ENCODE measurements around the gene KCNJ15.

Gene KCNJ15

DNA sequence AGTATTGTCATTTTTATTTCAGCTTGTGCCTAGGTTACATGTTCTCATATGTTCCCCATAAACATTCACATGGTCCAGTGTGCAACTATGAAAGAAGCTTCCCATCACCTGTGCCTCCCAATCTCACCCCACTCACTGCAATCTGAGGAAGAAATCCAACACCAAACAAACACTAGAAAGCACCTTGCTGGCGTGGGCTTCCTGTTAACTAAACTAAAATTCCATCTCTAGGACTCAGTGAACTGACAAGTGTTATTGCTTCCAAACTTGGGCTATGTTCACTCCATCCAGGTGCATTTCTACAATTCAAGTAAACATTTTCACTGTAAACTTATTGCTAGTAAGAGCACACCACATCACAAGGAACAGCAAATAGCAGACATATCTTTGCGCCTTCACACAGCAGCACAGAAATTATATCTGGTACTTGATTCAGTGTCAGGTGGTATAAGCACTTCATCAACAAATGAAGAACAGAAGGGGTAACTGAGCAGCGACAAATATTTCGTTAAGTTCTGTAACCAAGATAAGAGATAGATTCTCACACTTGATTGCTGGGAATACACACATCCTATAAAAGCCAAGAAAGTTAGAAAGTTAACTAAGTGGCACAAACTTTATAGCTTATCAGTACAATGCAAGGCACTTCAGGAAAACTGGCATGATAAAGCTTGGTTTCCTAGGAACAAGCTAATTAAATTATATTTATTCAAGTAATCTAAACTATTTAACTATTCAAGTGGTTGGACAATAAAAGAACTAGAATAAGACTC lies 8.9 kb upstream of the KCNJ15 start:
- H3K4me1 ChIP-seq (ENCODE audit: insufficient read depth, low read length): no peaks in the 10 kb centered on the region
- H3K9me3 ChIP-seq (ENCODE audit: low read length): no peaks in the 10 kb centered on the region
- H2AFZ ChIP-seq (ENCODE audit: low read depth, low read length): no peak overlapping the region
- H3K27me3 ChIP-seq (ENCODE audit: insufficient read depth, low read length): no peaks in the 10 kb centered on the region
- no peak overlapping the region for H3K4me3 ChIP-seq (ENCODE audit: low read length)
- H3K36me3 ChIP-seq (ENCODE audit: insufficient read depth, low read length): no peaks in the 10 kb centered on the region

DNA sequence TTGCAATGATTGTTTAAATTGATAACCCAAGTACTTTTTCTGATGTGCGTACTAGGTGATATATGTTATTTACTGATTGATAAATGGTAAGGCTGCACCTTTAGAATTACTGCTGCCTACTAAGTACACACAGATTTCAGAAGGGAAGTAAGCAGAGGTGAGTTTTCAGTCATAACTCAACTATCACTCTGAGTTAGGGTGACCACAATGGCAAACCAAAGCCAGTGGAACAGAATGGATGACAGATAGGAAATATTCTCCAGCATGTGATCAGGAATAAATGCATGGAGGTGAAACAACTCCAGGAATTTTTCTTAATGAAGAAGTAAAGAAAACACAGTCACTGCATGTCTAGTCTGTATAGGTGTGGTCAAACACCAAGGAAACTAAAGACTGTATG lies 7.5 kb upstream of the KCNJ15 start:
- H2AFZ ChIP-seq (ENCODE audit: low read depth, low read length): no peak overlapping the region
- H3K4me3 ChIP-seq (ENCODE audit: low read length): no peak overlapping the region
- no peaks in the 10 kb centered on the region for H3K36me3 ChIP-seq (ENCODE audit: insufficient read depth, low read length)
- H3K4me1 ChIP-seq (ENCODE audit: insufficient read depth, low read length): no peaks in the 10 kb centered on the region
- H3K9me3 ChIP-seq (ENCODE audit: low read length): no peaks in the 10 kb centered on the region
- no peaks in the 10 kb centered on the region for H3K27me3 ChIP-seq (ENCODE audit: insufficient read depth, low read length)

DNA sequence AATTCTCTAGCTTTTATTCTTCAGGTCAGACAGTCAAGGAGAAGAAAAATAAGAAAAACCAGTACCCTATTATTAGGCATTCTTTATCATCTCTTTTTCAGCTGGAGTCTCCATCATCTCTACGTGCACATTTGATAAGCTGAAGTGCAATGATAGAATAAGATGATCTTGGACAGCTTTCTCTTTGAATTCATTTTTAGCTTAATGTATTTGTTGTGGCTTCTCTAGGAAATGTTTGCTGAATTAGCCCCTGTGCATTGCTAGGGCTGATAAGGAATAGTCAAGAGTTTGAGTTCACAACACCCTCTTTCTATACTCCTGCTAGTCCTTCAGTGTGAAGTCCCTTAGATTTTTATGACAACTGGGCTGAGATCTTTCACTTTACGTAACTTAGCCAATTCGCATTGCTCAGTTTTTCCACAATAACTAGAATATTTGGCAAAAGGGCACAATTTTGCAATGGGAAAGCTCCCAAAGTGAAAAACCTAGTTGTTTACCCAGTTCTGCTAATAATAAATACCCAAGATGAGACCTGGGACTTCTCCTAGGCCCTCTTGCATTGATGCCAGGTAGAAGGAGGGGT lies 7.0 kb upstream of the KCNJ15 start:
- no peaks in the 10 kb centered on the region for H3K27me3 ChIP-seq (ENCODE audit: insufficient read depth, low read length)
- no peak overlapping the region for H3K4me3 ChIP-seq (ENCODE audit: low read length)
- no peaks in the 10 kb centered on the region for H3K9me3 ChIP-seq (ENCODE audit: low read length)
- H3K36me3 ChIP-seq (ENCODE audit: insufficient read depth, low read length): no peaks in the 10 kb centered on the region
- no peaks in the 10 kb centered on the region for H3K4me1 ChIP-seq (ENCODE audit: insufficient read depth, low read length)
- H2AFZ ChIP-seq (ENCODE audit: low read depth, low read length): no peak overlapping the region

DNA sequence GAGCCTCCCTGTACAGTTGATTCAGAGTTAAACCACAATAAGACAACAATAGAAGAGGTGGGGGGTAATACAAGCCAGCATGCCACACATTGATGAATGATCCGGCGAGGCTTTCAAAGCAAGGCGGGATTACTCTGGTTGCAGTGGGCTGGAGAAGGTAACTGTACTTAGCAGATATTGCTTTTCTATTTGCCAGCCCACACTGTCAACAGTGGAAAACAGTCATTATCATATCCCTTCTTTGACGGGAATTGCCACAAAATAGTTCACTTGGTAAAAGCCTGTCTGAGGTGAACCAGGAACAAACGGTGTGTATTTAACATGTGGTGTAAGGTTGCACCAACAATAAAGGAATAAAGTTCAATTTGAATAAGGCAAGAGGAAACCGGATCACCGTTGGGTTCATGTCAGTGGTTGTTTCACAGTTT lies 5.8 kb upstream of the KCNJ15 start:
- H3K9me3 ChIP-seq (ENCODE audit: low read length): no peaks in the 10 kb centered on the region
- H2AFZ ChIP-seq (ENCODE audit: low read depth, low read length): no peak overlapping the region
- no peaks in the 10 kb centered on the region for H3K4me1 ChIP-seq (ENCODE audit: insufficient read depth, low read length)
- H3K36me3 ChIP-seq (ENCODE audit: insufficient read depth, low read length): no peaks in the 10 kb centered on the region
- peaks cover 6% of the 10 kb centered on the region for H3K27me3 ChIP-seq (ENCODE audit: insufficient read depth, low read length)
- H3K4me3 ChIP-seq (ENCODE audit: low read length): no peak overlapping the region

DNA sequence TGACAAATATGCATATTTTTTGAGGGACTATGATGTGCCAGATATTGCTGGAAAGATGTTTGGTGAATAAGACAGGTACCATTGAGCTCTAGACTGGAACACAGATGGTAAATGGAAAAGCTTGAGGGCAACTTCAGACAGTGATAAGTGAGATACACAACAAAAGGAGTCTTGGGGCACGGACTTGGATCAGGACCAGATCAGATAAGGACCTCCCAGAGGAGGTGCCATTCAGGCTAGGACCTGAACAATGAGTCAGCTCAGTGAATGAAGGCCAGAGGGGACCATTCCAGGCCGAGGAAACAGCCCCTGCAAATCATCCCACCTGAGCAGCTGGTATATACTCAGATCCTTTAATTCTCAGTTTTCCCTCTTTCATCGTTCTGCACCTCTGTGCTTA lies 1.8 kb upstream of the KCNJ15 start:
- Histone ChIP-seq H3K9me3 (ENCODE audit: low read length) (no peaks in the 10 kb centered on the region), H3K4me1 (ENCODE audit: insufficient read depth, low read length) (no peaks in the 10 kb centered on the region), H3K27me3 (ENCODE audit: insufficient read depth, low read length) (peaks cover 7% of the 10 kb centered on the region), H3K4me3 (ENCODE audit: low read length) (no peak overlapping the region), H3K36me3 (ENCODE audit: insufficient read depth, low read length) (no peaks in the 10 kb centered on the region), H2AFZ (ENCODE audit: low read depth, low read length) (no peak overlapping the region)

DNA sequence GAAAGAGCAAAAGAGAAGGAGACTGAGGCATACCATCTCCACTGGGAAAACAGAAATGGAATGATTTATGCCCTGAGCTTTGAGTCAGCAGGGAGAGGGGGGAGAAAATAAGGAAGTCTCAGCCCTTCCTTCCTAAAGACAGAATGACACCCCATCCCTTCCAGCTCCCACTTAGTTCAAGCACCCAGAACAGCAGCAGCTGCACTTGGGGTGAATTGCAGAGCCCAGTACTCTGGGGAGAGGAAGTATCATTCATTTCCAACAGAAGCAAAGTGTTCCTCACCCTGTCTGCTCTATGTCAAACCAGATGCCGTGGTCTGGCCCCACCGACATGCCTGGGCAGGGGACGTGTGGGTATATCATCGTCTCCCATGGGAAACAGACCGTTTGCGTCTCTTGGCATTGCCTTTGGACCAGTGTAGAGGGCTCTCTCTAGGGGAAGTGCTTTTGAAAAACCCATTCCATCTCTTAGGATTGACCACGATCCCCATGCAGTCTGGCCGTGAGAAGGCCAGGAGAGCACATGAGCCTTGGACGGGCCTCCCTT lies 1.1 kb upstream of the KCNJ15 start:
- Histone ChIP-seq H2AFZ (ENCODE audit: low read depth, low read length) (no peak overlapping the region), H3K27me3 (ENCODE audit: insufficient read depth, low read length) (peaks cover 7% of the 10 kb centered on the region), H3K36me3 (ENCODE audit: insufficient read depth, low read length) (no peaks in the 10 kb centered on the region), H3K4me1 (ENCODE audit: insufficient read depth, low read length) (no peaks in the 10 kb centered on the region), H3K9me3 (ENCODE audit: low read length) (no peaks in the 10 kb centered on the region), H3K4me3 (ENCODE audit: low read length) (no peak overlapping the region)

DNA sequence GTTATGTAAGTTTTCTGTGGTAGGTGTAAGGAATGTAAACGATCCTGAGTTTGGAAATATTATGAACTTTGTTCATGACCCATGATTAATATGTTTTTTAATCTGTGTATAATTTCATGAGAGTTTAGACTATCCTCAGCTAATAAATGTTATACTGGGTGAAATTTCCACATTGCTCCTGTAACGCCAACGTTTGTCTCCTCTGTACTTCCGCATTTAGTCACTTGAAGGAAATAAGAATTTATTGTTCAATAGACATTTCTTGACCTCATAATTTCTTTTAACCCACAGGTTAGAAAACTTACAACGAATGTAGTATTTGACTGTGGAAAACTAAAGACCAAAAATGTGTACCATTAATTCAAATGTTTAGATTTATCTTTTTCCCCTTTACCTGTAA lies 876 bp downstream of the KCNJ15 start:
- H2AFZ ChIP-seq (ENCODE audit: low read depth, low read length): no peak overlapping the region
- no peaks in the 10 kb centered on the region for H3K4me1 ChIP-seq (ENCODE audit: insufficient read depth, low read length)
- H3K9me3 ChIP-seq (ENCODE audit: low read length): no peaks in the 10 kb centered on the region
- H3K27me3 ChIP-seq (ENCODE audit: insufficient read depth, low read length): peaks cover 7% of the 10 kb centered on the region
- H3K4me3 ChIP-seq (ENCODE audit: low read length): no peak overlapping the region
- no peaks in the 10 kb centered on the region for H3K36me3 ChIP-seq (ENCODE audit: insufficient read depth, low read length)

DNA sequence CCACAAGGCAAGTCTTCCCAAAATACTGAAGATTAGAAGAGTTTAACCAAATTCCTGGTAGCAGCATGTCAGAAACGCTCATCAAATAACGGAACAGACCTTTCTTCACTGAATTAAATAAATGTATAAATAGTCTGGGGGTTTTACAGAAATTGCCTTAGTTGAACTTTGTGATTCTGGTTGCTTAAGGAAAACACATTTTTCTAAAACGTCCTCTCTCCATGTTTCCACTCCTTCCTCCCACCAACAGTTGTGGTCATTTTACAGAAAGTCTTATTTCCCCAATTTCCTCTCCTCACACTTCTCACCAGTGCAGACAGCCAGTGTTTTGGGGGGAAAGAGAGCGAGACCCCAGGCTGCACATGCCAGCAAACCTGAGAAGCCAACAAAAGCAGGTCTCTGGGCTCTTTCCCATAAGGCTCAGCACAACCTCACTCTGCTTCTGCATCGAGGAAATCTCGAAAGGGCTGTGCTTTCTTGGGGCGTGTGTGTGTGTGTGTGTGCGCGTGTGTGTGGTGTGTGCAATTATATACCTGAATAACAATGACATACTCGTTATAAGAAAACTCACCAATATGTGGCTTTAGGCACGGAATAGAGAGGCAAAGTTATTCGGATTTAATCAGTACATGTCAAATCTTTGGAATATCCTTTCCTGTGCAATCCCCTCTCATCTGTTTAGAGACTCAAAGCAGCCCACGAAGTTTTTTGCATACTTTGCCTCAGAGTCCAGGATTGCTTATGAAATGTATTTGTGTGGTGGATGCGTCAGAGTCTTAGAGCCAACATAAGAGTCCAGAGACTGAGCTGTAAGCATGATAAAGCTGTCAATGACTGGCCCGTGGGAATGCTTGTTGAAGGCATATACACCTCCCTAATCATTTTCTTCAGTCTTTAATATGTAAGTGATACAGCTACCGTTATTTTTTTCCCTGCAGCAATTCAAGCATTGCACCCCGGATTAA lies 2.0 kb downstream of the KCNJ15 start:
- Histone ChIP-seq H3K9me3 (ENCODE audit: low read length) (no peaks in the 10 kb centered on the region), H3K36me3 (ENCODE audit: insufficient read depth, low read length) (no peaks in the 10 kb centered on the region), H3K4me1 (ENCODE audit: insufficient read depth, low read length) (no peaks in the 10 kb centered on the region), H3K27me3 (ENCODE audit: insufficient read depth, low read length) (peaks cover 9% of the 10 kb centered on the region), H3K4me3 (ENCODE audit: low read length) (no peak overlapping the region), H2AFZ (ENCODE audit: low read depth, low read length) (no peak overlapping the region)

DNA sequence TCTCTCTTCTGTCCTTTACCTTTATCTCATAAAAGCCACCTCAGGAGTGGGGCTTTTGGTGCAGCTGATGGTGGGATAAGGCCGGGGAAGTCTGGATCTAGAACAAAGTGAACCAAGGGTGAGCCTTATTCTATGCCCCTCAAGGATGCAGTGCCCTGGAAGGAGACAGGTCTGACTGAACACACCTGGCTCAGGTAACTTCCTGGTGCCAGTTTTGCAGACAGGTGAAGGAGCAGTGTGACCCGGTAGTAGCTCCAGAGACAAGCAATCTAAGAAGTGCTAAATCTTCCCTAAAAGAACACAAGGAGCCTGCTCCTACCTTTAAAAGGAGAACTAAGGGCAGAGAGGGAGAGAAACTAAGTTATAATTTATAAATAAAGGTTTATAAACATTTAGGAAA lies 2.9 kb downstream of the KCNJ15 start:
- Histone ChIP-seq H3K36me3 (ENCODE audit: insufficient read depth, low read length) (no peaks in the 10 kb centered on the region), H3K27me3 (ENCODE audit: insufficient read depth, low read length) (peaks cover 9% of the 10 kb centered on the region)

DNA sequence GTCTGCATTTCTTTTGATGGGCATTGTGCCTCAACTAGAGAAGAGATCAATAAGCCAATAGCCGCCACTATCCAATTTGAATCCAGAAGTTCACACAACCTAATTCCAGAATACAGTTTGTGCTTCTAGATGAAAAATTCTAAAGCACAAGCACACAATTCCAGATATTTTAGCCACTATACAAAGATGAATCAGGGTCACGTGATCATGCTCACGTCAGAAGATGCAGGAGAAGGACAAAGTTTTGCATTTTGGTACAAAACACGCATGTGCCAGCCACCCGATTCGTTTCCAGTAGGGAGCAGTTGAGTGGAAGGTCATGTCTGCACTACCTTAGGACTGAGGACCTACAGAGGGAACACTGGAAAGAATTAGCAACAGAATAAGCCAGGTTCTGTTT lies 3.6 kb downstream of the KCNJ15 start:
- no peaks in the 10 kb centered on the region for H3K36me3 ChIP-seq (ENCODE audit: insufficient read depth, low read length)
- no peak overlapping the region for H3K4me3 ChIP-seq (ENCODE audit: low read length)
- H2AFZ ChIP-seq (ENCODE audit: low read depth, low read length): no peak overlapping the region
- H3K27me3 ChIP-seq (ENCODE audit: insufficient read depth, low read length): peaks cover 9% of the 10 kb centered on the region
- no peaks in the 10 kb centered on the region for H3K4me1 ChIP-seq (ENCODE audit: insufficient read depth, low read length)
- H3K9me3 ChIP-seq (ENCODE audit: low read length): no peaks in the 10 kb centered on the region

More for the DNA sequence above, 2.9 kb downstream of the KCNJ15 start:
- Histone ChIP-seq H3K4me1 (ENCODE audit: insufficient read depth, low read length) (no peaks in the 10 kb centered on the region), H3K4me3 (ENCODE audit: low read length) (no peak overlapping the region), H2AFZ (ENCODE audit: low read depth, low read length) (no peak overlapping the region), H3K9me3 (ENCODE audit: low read length) (no peaks in the 10 kb centered on the region)

DNA sequence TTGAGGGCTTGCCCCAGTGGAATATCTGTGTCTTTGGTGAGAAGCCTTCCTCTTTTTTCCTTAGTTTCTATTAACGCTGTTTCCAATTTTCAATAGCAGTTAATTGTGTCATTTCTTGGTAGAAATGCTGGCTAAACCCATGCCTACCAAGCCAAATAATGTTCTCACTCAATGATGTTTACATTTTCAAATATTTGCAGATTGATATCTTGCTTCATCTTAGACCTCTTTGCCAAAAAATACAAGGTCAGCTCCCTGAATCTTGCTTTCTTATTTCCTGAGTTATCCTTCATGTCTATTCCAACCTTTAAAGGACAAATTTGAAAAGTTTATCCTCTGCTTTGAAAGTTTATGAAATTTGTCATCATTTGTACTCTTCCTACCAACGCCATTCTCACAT lies 5.1 kb downstream of the KCNJ15 start:
- Histone ChIP-seq H3K36me3 (ENCODE audit: insufficient read depth, low read length) (no peaks in the 10 kb centered on the region), H3K4me3 (ENCODE audit: low read length) (no peak overlapping the region), H3K4me1 (ENCODE audit: insufficient read depth, low read length) (no peaks in the 10 kb centered on the region), H3K9me3 (ENCODE audit: low read length) (no peaks in the 10 kb centered on the region), H3K27me3 (ENCODE audit: insufficient read depth, low read length) (peaks cover 2% of the 10 kb centered on the region), H2AFZ (ENCODE audit: low read depth, low read length) (no peak overlapping the region)

DNA sequence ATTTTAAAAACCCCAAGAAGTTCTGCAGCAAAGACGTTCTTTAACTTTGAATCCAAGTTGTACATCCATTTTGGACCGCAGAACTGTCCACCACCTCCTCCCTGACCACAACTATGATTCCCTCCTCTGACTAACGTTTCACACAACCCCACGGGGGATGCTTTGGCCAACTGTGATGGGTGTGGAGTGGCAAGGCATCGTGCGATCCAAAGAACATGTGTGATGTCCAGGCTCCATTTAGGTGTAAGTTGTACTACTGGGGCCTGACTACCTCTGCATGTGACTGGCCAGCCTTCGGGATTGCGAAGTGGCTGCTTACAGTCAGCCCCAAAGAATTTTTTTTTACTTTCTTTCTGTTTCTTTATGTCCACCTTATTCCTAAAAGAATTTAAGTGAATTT lies 6.7 kb downstream of the KCNJ15 start:
- peaks cover 2% of the 10 kb centered on the region for H3K27me3 ChIP-seq (ENCODE audit: insufficient read depth, low read length)
- H3K9me3 ChIP-seq (ENCODE audit: low read length): no peaks in the 10 kb centered on the region
- no peaks in the 10 kb centered on the region for H3K36me3 ChIP-seq (ENCODE audit: insufficient read depth, low read length)
- H3K4me1 ChIP-seq (ENCODE audit: insufficient read depth, low read length): no peaks in the 10 kb centered on the region
- H2AFZ ChIP-seq (ENCODE audit: low read depth, low read length): no peak overlapping the region
- no peak overlapping the region for H3K4me3 ChIP-seq (ENCODE audit: low read length)

DNA sequence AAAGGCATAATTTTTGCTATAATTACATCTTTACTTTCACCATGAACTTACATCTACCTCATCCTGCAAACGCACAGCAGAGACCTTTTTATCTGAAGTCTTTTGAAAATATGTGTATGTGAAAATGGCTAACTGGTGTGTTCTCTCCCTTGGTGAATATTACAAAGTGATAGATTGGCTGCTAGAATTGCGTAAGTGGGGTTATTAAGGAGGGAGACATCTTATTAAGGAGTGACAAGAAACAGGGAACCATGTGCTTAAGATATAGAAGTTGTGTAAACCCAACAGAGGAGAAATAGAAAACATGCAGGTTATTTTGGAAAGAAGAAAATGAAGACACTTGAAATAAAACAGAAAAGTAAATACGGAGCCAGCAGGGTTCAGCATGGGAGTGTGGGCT lies 7.8 kb downstream of the KCNJ15 start:
- Histone ChIP-seq H3K4me3 (ENCODE audit: low read length) (no peak overlapping the region), H3K4me1 (ENCODE audit: insufficient read depth, low read length) (no peaks in the 10 kb centered on the region), H3K36me3 (ENCODE audit: insufficient read depth, low read length) (no peaks in the 10 kb centered on the region), H3K27me3 (ENCODE audit: insufficient read depth, low read length) (peaks cover 5% of the 10 kb centered on the region), H3K9me3 (ENCODE audit: low read length) (no peaks in the 10 kb centered on the region), H2AFZ (ENCODE audit: low read depth, low read length) (no peak overlapping the region)

Data from neuron (in vitro differentiated cells).